Vagina (tissue), 2 donors: ENCODE measurements around the gene AKAP13. TPM values are rescaled to one million over a fixed set of nuclear protein-coding genes. Genes with fewer than 3 reads are reported as not detected.

Experiments used
- DNase-seq, 2 donors: peaks; one replicate each; pipeline ENCODE4 v3.0.0-alpha.2; 2017; ENCODE audit errors: extremely low spot score in 2 of 2
- H3K27ac ChIP-seq: fragments of 200-600 bp; sonication (generic); one replicate; pipeline ENCODE4 v1.5.1; 2019
- H3K27me3 ChIP-seq: fragments of 200-600 bp; sonication (generic); one replicate; pipeline ENCODE4 v1.5.1; 2019
- H3K36me3 ChIP-seq, 2 donors: fragments of 200-600 bp; sonication (generic); one replicate each; pipeline ENCODE4 v1.5.1; 2017 to 2019
- H3K4me1 ChIP-seq: fragments of 200-600 bp; sonication (generic); one replicate; pipeline ENCODE4 v1.5.1; 2019
- H3K4me3 ChIP-seq, 2 donors: fragments of 200-600 bp; sonication (generic); 1 replicate in 1 of 2; 2 replicates in 1 of 2; pipeline ENCODE4 v1.5.1; 2016 to 2019
- H3K9me3 ChIP-seq: fragments of 200-600 bp; sonication (generic); one replicate; pipeline ENCODE4 v1.5.1; 2019
- CTCF ChIP-seq, 3 experiments: fragments of 450-650 bp in 2 of 3; fragments of 200-600 bp in 1 of 3; sonication (generic) in 1 of 3; IDR thresholded peaks; one replicate each; pipeline ENCODE4 v1.5.1; 2017 to 2019; ENCODE audit warnings: antibody characterized with exemption in 3 of 3, mild to moderate bottlenecking in 2 of 3, moderate library complexity in 2 of 3
- POLR2A ChIP-seq, 2 donors: fragments of 450-650 bp; IDR thresholded peaks; one replicate each; pipeline ENCODE4 v1.6.1; 2017; ENCODE audit warnings: antibody characterized with exemption in 2 of 2, mild to moderate bottlenecking in 2 of 2, moderate library complexity in 2 of 2
- POLR2AphosphoS5 ChIP-seq, 2 donors: sonication (generic); formaldehyde crosslinking; IDR thresholded peaks; one replicate each; pipeline ENCODE4 v1.9.0; 2017; ENCODE audit warnings: antibody characterized with exemption in 2 of 2, mild to moderate bottlenecking in 2 of 2, low read depth in 1 of 2; ENCODE audit not compliant: insufficient read depth in 1 of 2
- intact Hi-C: fragments of 100-400 bp; cut with DNase I; formaldehyde crosslinking; loops from one replicate; pipeline ENCODE4 v1.15.1; 2023
- total RNA-seq: library from RNA; depleted of rRNA; stranded (reverse); fragments of >200 nt; gene quantifications from one replicate; pipeline ENCODE4 v1.2.3, GENCODE V29; 2016

The AKAP13 gene
- total RNA-seq, 1 donor from 2014 or later = 177 TPM

- H3K9me3 ChIP-seq = no peaks in the 10 kb centered on the region
- H3K27me3 ChIP-seq = no peaks in the 10 kb centered on the region
- H3K4me1 ChIP-seq = no peaks in the 10 kb centered on the region
- H3K27ac ChIP-seq = no peak overlapping the region
- intact Hi-C loops = no loop called here
- H3K36me3 ChIP-seq = peaks cover 0 to 39% of the 10 kb centered on the region in 2 donors
- no peak for TF ChIP-seq CTCF (IDR thresholded peaks at IDR 0.05)
- no peak for TF ChIP-seq POLR2A (IDR thresholded peaks at IDR 0.05)
- TF ChIP-seq POLR2AphosphoS5 (IDR thresholded peaks at IDR 0.05; ENCODE audit: insufficient read depth in 1 of 2, low read depth in 1 of 2) = no peak
- no peak for DNase-seq
- no peak overlapping the region for H3K4me3 ChIP-seq
Measured at GRCh38 chr15:85681386-85681785, 301.0 kb downstream of the AKAP13 start.

GRCh38 chr15:85684174-85684710 is 303.8 kb downstream of the AKAP13 start:
- H3K4me1 ChIP-seq = peaks cover 7% of the 10 kb centered on the region
- no peak overlapping the region for H3K4me3 ChIP-seq
- no peak overlapping the region for H3K27ac ChIP-seq
- H3K36me3 ChIP-seq = peaks cover 0 to 60% of the 10 kb centered on the region in 2 donors
- H3K27me3 ChIP-seq = no peaks in the 10 kb centered on the region
- intact Hi-C loops = no loop called here
- DNase-seq = no peak
- no peaks in the 10 kb centered on the region for H3K9me3 ChIP-seq
- TF ChIP-seq POLR2A (IDR thresholded peaks at IDR 0.05) = no peak
- no peak for TF ChIP-seq CTCF (IDR thresholded peaks at IDR 0.05)
- no peak for TF ChIP-seq POLR2AphosphoS5 (IDR thresholded peaks at IDR 0.05; ENCODE audit: insufficient read depth in 1 of 2, low read depth in 1 of 2)

- H3K4me3 ChIP-seq = no peak overlapping the region
- H3K9me3 ChIP-seq = no peaks in the 10 kb centered on the region
- TF ChIP-seq POLR2AphosphoS5 (IDR thresholded peaks at IDR 0.05; ENCODE audit: insufficient read depth in 1 of 2, low read depth in 1 of 2) (no peak), POLR2A (IDR thresholded peaks at IDR 0.05) (no peak), CTCF (IDR thresholded peaks at IDR 0.05) (no peak)
- H3K27ac ChIP-seq = no peak overlapping the region
- no peak for DNase-seq
- H3K36me3 ChIP-seq = peaks cover 0 to 60% of the 10 kb centered on the region in 2 donors
- intact Hi-C loops = no loop called here
- H3K27me3 ChIP-seq = no peaks in the 10 kb centered on the region
- peaks cover 16% of the 10 kb centered on the region for H3K4me1 ChIP-seq
Measured at GRCh38 chr15:85685356-85685755, 305.0 kb downstream of the AKAP13 start.

GRCh38 chr15:85687329-85687728 is 306.9 kb downstream of the AKAP13 start:
- TF ChIP-seq CTCF (IDR thresholded peaks at IDR 0.05) (no peak), POLR2AphosphoS5 (IDR thresholded peaks at IDR 0.05; ENCODE audit: insufficient read depth in 1 of 2, low read depth in 1 of 2) (no peak)
- DNase-seq = no peak
- peaks cover 36% of the 10 kb centered on the region for H3K4me1 ChIP-seq
- peaks cover 0 to 69% of the 10 kb centered on the region in 2 donors for H3K36me3 ChIP-seq
- H3K4me3 ChIP-seq = no peak overlapping the region
- H3K9me3 ChIP-seq = no peaks in the 10 kb centered on the region
- H3K27ac ChIP-seq = no peak overlapping the region
- H3K27me3 ChIP-seq = no peaks in the 10 kb centered on the region
- intact Hi-C loops = no loop called here

DNA sequence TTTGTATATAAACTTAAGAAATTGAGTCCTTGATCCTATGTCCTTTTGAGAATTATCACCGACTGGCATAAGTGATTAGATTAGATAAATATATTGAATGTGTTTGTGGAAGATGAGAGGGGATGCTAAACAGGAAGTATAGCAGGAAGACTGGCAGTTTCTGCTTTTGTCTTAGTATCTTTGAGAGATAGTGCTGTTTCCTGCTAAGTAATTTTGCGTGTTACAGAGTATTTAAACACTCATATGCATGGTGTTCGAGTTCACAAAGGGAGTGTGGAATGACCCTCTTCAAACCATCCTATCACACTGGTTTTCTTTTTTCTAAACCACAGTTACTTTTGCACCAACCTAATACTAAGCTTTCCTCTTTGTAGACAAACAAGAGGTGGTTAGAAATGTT is 308.3 kb downstream of the AKAP13 start:
- TF ChIP-seq CTCF (IDR thresholded peaks at IDR 0.05) (no peak), POLR2A (IDR thresholded peaks at IDR 0.05) (no peak), POLR2AphosphoS5 (IDR thresholded peaks at IDR 0.05; ENCODE audit: insufficient read depth in 1 of 2, low read depth in 1 of 2) (no peak)
- Histone ChIP-seq H3K9me3 (no peaks in the 10 kb centered on the region), H3K27ac (peak overlapping the region; percentile 64), H3K36me3 (peaks cover 0 to 68% of the 10 kb centered on the region in 2 donors), H3K27me3 (no peaks in the 10 kb centered on the region), H3K4me3 (no peak overlapping the region), H3K4me1 (peaks cover 38% of the 10 kb centered on the region)
- intact Hi-C loops = no loop called here
- DNase-seq = no peak
